Fibroblast of lung (primary cell): ENCODE data around the gene FHL2.

ENCODE experiments used
- EZH2 ChIP-seq: IDR thresholded peaks from 2 replicates; pipeline ENCODE4 v1.5.1; 2012; ENCODE audit warnings: low read length, control low read depth, mild to moderate bottlenecking; ENCODE audit errors: missing control alignments
- TF ChIP-seq, protein P1 (sequence below), 2 donors: IDR thresholded peaks in 1 of 2; conservative IDR thresholded peaks in 1 of 2; 1 replicate in 1 of 2; 2 replicates in 1 of 2; pipeline ENCODE4 v1.5.1; 2011 to 2012; ENCODE audit warnings: low read length in 2 of 2, control low read depth in 1 of 2, inconsistent platforms in 1 of 2, low read depth in 1 of 2, mild to moderate bottlenecking in 1 of 2

DNA sequence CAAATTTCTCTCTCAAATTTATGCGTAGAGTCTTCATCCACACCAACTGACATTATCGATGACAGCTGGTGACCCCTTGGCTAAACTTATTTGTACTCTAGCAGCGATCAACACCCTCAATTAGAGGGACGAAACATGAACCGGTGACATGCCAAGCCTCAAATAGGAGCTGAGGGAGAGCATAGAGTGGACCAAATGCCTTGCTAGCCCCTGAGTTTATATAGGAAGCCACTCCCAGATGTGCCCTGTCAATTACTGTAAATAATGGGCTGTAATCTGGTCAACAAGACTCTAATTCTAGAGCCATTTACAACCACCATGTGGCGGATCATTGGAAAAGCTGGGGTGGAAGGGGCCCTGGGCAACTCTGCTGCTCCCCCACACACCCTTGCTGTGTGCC lies 47.6 kb upstream of the FHL2 start:
- TF ChIP-seq, protein P1, sequence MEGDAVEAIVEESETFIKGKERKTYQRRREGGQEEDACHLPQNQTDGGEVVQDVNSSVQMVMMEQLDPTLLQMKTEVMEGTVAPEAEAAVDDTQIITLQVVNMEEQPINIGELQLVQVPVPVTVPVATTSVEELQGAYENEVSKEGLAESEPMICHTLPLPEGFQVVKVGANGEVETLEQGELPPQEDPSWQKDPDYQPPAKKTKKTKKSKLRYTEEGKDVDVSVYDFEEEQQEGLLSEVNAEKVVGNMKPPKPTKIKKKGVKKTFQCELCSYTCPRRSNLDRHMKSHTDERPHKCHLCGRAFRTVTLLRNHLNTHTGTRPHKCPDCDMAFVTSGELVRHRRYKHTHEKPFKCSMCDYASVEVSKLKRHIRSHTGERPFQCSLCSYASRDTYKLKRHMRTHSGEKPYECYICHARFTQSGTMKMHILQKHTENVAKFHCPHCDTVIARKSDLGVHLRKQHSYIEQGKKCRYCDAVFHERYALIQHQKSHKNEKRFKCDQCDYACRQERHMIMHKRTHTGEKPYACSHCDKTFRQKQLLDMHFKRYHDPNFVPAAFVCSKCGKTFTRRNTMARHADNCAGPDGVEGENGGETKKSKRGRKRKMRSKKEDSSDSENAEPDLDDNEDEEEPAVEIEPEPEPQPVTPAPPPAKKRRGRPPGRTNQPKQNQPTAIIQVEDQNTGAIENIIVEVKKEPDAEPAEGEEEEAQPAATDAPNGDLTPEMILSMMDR (conservative IDR thresholded peaks at IDR 0.05 in 1 of 2, IDR thresholded peaks at IDR 0.05 in 1 of 2; ENCODE audit: low read depth in 1 of 2, low read length in 2 of 2), result no peak
- TF ChIP-seq EZH2, result no peak
